Measurements from ENCODE around the gene GMPR. TPM values are rescaled to one million over a fixed set of nuclear protein-coding genes. Genes with fewer than 3 reads are reported as not detected.

Gene GMPR
- total RNA-seq, 1 donor from 2014 or later: 2.0 TPM

GRCh38 chr6:16302721-16303552 lies 64.5 kb downstream of the GMPR start:
- Histone ChIP-seq H3K27ac (no peak overlapping the region), H3K4me1 (no peaks in the 10 kb centered on the region), H3K9me3 (no peaks in the 10 kb centered on the region), H3K27me3 (no peaks in the 10 kb centered on the region), H3K36me3 (peaks cover 0 to 18% of the 10 kb centered on the region in 2 donors), H3K4me3 (no peak overlapping the region)
- TF ChIP-seq POLR2AphosphoS5 (IDR thresholded peaks at IDR 0.05; ENCODE audit: insufficient read depth in 1 of 2, low read depth in 1 of 2): no peak
- no peak for TF ChIP-seq POLR2A (IDR thresholded peaks at IDR 0.05)
- TF ChIP-seq CTCF (IDR thresholded peaks at IDR 0.05): no peak
- intact Hi-C loops (cut with DNase I): no loop called here
- no peak for DNase-seq (ENCODE audit: extremely low spot score in 2 of 2)

GRCh38 chr6:16305246-16305725 lies 66.9 kb downstream of the GMPR start:
- Histone ChIP-seq H3K36me3 (peaks cover 0 to 18% of the 10 kb centered on the region in 2 donors), H3K9me3 (no peaks in the 10 kb centered on the region), H3K27ac (no peak overlapping the region), H3K4me3 (no peak overlapping the region), H3K4me1 (no peaks in the 10 kb centered on the region), H3K27me3 (no peaks in the 10 kb centered on the region)
- TF ChIP-seq POLR2A (IDR thresholded peaks at IDR 0.05) (no peak), POLR2AphosphoS5 (IDR thresholded peaks at IDR 0.05; ENCODE audit: insufficient read depth in 1 of 2, low read depth in 1 of 2) (no peak), CTCF (IDR thresholded peaks at IDR 0.05) (no peak)
- DNase-seq (ENCODE audit: extremely low spot score in 2 of 2): no peak
- intact Hi-C loops (cut with DNase I): no loop called here

GRCh38 chr6:16305788-16306187 lies 67.4 kb downstream of the GMPR start:
- no peak overlapping the region for H3K27ac ChIP-seq
- no peaks in the 10 kb centered on the region for H3K9me3 ChIP-seq
- H3K36me3 ChIP-seq: peaks cover 0 to 18% of the 10 kb centered on the region in 2 donors
- no peak for TF ChIP-seq POLR2AphosphoS5 (IDR thresholded peaks at IDR 0.05; ENCODE audit: insufficient read depth in 1 of 2, low read depth in 1 of 2)
- no peak for TF ChIP-seq CTCF (IDR thresholded peaks at IDR 0.05)
- no peak for TF ChIP-seq POLR2A (IDR thresholded peaks at IDR 0.05)
- H3K4me1 ChIP-seq: no peaks in the 10 kb centered on the region
- DNase-seq (ENCODE audit: extremely low spot score in 2 of 2): no peak
- no peak overlapping the region for H3K4me3 ChIP-seq
- intact Hi-C loops (cut with DNase I): no loop called here
- H3K27me3 ChIP-seq: no peaks in the 10 kb centered on the region

- Histone ChIP-seq H3K36me3 (peaks cover 0 to 15% of the 10 kb centered on the region in 2 donors), H3K4me1 (no peaks in the 10 kb centered on the region), H3K27me3 (no peaks in the 10 kb centered on the region), H3K27ac (no peak overlapping the region), H3K9me3 (no peaks in the 10 kb centered on the region), H3K4me3 (no peak overlapping the region)
- TF ChIP-seq CTCF (IDR thresholded peaks at IDR 0.05) (no peak), POLR2AphosphoS5 (IDR thresholded peaks at IDR 0.05; ENCODE audit: insufficient read depth in 1 of 2, low read depth in 1 of 2) (no peak), POLR2A (IDR thresholded peaks at IDR 0.05) (no peak)
- no peak for DNase-seq (ENCODE audit: extremely low spot score in 2 of 2)
- intact Hi-C loops (cut with DNase I): no loop called here
Measured at GRCh38 chr6:16306334-16306733, 67.9 kb downstream of the GMPR start.

DNA sequence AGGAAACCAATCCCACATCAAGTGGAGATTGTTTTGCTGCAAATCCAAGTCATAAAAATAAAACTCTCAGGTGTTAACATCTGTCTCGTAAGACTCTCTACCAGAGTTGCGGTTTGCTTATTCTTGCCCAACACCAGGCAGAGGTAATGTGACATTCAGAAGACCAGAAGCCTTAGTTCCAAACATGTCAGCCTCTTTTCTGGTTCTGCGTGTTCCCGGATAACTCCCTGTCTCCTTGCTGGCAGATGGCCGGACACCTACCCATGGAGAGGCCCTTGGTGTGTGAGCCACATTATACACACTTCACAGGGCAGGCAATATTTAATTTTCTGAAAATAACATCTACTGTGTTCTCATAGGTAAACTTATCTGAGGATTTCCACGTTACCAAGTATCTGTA lies 73.4 kb downstream of the GMPR start:
- Histone ChIP-seq H3K4me1 (no peaks in the 10 kb centered on the region), H3K4me3 (no peak overlapping the region), H3K27ac (no peak overlapping the region), H3K36me3 (no peaks in the 10 kb centered on the region), H3K27me3 (no peaks in the 10 kb centered on the region), H3K9me3 (no peaks in the 10 kb centered on the region)
- TF ChIP-seq POLR2A (IDR thresholded peaks at IDR 0.05): no peak
- no peak for TF ChIP-seq POLR2AphosphoS5 (IDR thresholded peaks at IDR 0.05; ENCODE audit: insufficient read depth in 1 of 2, low read depth in 1 of 2)
- TF ChIP-seq CTCF (IDR thresholded peaks at IDR 0.05): no peak
- intact Hi-C loops (cut with DNase I): no loop called here
- no peak for DNase-seq (ENCODE audit: extremely low spot score in 2 of 2)
